ENCODE measurements around the gene ENTR1. TPM values are rescaled to one million over a fixed set of nuclear protein-coding genes. Genes with fewer than 3 reads are reported as not detected.

ENTR1 gene, protein sequence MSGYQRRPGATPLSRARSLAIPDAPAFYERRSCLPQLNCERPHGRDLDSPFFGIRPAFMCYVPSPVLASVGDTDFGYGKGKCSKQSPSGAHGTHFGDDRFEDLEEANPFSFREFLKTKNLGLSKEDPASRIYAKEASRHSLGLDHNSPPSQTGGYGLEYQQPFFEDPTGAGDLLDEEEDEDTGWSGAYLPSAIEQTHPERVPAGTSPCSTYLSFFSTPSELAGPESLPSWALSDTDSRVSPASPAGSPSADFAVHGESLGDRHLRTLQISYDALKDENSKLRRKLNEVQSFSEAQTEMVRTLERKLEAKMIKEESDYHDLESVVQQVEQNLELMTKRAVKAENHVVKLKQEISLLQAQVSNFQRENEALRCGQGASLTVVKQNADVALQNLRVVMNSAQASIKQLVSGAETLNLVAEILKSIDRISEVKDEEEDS
- polyA plus RNA-seq (ENCODE audit: insufficient read length in 3 of 3): 10 to 100 TPM; 37.6 to 46.7 (median 40.7) TPM

DNA sequence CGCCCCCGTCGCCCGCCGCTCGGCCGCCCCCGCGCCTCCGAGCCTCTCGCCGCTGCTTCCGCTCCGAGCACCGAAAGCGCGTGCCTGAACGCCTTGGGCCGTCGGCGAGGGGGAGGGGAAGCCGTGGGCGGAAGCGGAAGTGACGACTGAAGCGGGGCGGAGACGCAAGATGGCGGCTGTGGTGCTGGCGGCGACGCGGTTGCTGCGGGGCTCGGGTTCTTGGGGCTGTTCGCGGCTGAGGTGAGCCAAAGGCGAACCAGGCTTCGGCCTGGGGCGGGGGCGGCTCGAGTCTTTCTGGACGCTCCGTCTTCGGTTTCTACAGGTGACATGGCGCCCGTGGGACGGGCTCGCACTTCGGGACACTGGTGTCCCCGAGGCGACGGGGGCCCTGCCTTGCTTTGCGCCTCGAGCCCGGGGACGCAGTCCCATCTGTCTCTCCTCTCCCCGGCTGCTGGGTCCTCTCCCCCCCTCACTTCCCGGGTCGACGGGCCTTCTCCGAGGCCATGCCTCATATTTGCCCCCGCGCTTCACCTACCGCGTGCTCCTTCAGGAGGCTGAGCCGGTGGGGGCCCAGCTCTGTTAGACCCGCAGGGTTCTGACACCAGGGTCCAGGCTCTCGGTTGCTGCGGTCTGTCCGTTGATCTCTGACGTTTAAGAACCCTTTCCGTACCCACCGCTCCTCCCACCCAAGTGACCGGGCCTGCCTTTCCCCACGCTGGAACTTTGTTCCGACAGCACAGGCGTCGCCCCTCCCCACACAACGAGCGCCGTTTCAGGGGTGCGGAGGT is at the start of gene ENTR1, which contains the start of gene PMPCA:
TSS of gene ENTR1 (minus strand) at position 115 of the 788 bp plus-strand sequence. CDS start 217 bp downstream, outside the sequence.
TSS of gene PMPCA (plus strand) at position 159 of the 788 bp plus-strand sequence. CDS start at position 170, 11 bp downstream.
- DNase-seq (ENCODE audit: low read depth in 3 of 3, low spot score in 2 of 3): peak; percentile 74 to 79 (median 74)

DNA sequence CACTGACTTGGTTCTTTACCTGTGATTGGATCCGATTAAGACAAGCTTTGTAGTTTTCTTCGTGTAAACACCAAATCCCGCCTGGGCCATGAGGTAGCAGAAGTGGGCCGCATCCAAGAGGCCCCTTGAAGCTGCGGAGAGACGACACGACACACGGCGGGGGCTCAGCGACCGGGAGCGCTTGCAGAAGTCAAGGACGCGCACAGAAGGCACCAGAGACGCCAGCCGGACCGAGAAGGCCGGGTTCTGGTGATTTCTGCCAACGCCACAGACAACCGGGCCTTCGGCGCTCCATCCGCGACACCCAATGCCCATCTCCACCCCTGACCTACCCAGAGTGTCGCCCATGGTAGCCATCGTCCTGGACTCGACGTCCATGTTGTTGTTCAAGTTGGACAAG is 49.0 kb upstream of the ENTR1 start:
- DNase-seq (ENCODE audit: low read depth in 3 of 3, low spot score in 2 of 3): no peak

DNA sequence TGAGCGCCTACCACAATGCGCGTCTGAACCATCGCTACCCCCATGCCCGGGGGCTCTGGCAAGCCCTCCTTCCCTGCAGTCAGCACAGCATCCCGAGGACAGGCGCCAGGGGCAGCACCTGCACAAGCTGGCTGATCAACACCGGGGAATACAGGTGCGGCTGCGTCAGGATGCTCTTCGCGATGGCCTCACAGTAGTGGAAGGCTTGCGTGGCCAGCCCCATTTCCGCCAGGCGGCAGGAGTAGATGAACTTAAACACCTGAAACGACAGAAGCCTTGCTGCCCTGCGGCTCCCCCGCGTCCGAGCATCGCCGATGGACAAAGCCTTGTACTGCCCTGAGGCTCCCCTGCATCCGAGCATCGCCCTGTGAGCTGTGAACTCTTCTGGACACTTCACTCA is 46.9 kb upstream of the ENTR1 start:
- no peak for DNase-seq (ENCODE audit: low read depth in 3 of 3, low spot score in 2 of 3)

- no peak for DNase-seq (ENCODE audit: low read depth in 3 of 3, low spot score in 2 of 3)
Observed at GRCh38 chr9:136456258-136456657, 45.8 kb upstream of the ENTR1 start.

- DNase-seq (ENCODE audit: low read depth in 3 of 3, low spot score in 2 of 3): no peak
Observed at GRCh38 chr9:136455043-136456002, 44.9 kb upstream of the ENTR1 start.

GRCh38 chr9:136454026-136454796 is 43.8 kb upstream of the ENTR1 start:
- no peak for DNase-seq (ENCODE audit: low read depth in 3 of 3, low spot score in 2 of 3)

DNA sequence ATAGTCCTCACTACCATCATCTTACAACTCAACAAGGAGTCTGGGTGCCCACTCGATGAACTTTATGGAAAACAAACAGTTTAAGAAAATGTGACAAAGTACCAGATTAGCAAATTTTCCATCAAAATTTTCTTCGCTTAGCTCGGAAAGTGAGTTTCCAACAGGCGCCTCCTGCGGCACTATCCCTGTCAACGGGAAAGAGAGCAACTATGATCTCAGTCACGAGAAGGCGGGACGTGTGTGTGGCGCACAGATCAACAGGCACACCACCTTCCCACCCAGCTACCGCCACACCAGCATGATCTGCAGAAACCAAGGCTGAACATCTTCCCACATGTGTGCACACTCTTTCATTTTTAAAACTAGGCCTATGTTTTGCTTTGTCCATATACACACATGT is 42.9 kb upstream of the ENTR1 start:
- no peak for DNase-seq (ENCODE audit: low read depth in 3 of 3, low spot score in 2 of 3)

- DNase-seq (ENCODE audit: low read depth in 3 of 3, low spot score in 2 of 3): no peak
Observed at GRCh38 chr9:136451221-136451877, 40.9 kb upstream of the ENTR1 start.

DNA sequence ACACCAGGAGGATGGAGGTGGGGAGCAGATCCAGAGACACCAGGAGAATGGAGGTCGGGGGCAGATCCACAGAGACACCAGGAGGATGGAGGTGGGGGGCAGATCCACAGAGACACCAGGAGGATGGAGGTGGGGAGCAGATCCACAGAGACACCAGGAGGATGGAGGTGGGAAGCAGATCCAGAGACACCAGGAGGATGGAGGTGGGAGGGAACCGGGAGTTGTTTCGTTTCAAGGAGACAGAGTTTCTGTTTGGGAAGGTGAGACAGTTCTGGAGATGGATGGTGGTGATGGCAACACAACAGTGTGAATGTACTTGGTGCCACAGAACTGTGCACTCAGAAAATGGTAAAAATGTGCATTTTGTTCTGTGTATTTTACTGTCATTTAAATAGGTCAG is 38.2 kb upstream of the ENTR1 start:
- DNase-seq (ENCODE audit: low read depth in 3 of 3, low spot score in 2 of 3): no peak

- no peak for DNase-seq (ENCODE audit: low read depth in 3 of 3, low spot score in 2 of 3)
Observed at GRCh38 chr9:136447173-136447778, 36.9 kb upstream of the ENTR1 start.

- no peak for DNase-seq (ENCODE audit: low read depth in 3 of 3, low spot score in 2 of 3)
Observed at GRCh38 chr9:136445799-136446198, 35.4 kb upstream of the ENTR1 start.

DNA sequence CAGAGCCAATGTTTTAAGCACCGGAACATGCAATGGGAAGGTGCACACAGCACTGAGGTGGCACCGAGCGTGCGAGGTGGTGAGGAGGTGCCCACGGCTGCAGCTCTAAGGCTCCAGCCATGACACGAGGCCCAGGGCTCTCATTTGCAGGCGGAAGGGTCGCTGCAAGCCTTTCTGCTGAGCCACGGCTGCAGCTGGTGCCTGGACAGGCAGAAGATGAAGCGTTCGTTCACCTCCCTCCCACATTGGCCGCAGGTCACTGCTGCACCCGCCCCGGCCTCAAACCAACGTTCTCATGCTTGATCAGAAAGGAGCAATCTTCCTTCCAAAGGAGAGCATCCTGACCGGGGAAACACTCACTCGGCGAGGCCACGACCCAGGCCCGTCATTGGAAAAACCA is 33.7 kb upstream of the ENTR1 start:
- no peak for DNase-seq (ENCODE audit: low read depth in 3 of 3, low spot score in 2 of 3)

DNA sequence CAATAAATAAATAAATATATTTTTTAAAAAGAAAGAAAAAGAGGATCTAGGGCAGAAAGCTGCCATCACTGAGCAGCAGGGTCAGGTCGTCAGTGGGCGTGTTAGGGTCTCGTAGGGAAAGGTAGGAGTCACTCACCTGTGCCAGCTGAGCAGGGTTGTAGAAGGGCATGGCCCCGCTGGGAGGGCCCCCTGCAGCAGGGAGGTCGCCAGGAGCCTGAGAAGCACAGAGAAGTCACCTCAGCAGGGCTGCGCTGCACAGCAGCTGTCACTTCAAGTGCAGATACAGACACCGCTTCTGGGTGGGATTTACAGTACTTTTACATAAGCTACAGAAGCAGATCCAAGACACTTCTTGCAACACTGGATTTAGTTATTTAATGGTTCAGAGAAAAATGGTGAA is 33.3 kb upstream of the ENTR1 start:
- no peak for DNase-seq (ENCODE audit: low read depth in 3 of 3, low spot score in 2 of 3)

DNA sequence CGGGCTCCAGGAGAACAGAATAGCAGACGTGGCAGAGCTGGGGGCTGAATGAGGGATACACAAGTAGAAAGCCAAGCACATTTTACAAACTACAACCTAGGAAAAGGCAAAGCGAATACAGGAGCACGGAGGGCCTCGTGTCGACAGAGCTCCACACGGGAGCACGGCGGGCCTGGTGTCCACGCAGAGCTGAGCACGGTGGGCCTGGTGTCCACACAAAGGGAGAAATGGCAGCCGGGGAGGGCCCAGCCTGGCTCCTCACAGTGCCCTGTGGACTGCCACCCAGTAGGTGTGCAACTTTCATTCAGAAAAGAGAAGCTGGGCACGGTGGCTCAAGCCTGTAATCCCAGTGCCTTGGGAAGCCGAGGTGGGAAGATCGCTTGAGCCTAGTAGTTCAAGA is 32.7 kb upstream of the ENTR1 start:
- DNase-seq (ENCODE audit: low read depth in 3 of 3, low spot score in 2 of 3): no peak

- DNase-seq (ENCODE audit: low read depth in 3 of 3, low spot score in 2 of 3): no peak
Observed at GRCh38 chr9:136442265-136442664, 31.9 kb upstream of the ENTR1 start.

DNA sequence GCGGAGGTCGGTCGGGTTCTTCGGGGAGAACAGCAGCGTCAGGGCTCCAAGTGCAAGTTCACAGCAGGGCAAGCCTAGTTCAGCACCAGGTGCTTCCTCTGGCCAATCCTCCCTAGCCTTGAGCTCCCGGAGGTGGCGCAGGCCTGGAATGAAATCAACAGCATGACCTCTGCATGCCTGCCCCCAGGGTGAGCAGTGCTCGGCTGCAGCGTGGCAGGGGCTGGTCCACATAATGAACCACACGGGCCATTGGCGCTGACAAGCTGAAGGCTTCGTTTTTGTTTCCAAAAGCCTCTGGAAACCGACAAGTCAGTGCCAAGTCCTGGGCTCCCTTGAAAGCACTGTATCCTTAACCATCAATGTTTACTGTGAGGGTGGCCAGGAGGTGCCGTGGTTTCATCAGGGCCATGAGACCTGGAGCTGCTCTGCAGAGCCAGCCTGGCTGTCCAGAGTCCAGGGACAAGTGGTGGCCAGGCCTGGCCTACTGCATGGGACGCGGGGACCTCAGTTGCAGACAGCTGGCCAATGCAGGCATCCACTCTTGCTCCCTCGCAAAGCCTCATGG is 31.3 kb upstream of the ENTR1 start:
- no peak for DNase-seq (ENCODE audit: low read depth in 3 of 3, low spot score in 2 of 3)

DNA sequence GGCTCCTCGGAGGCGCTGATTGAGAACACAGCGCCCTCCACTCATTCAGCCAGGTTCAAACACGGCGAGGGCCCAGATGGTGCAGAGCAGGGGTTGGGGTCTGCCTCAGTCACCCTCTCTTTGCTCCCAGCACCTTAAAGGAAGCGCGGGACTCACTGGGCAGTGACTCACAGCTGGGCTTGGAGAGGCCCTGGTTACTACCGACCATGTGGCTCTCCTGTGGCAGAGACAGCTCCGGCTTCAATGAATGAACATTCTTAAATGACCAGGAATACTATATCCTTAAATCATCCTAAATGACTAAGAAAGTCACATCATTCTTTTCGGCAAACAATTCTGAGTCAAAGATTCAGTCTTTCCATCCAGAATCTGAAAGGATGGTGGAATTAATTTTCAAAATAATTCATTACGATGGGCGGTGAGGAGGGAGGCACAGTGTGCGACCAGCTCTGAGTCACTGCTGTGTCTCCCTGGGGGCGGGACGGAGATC is 30.8 kb upstream of the ENTR1 start:
- DNase-seq (ENCODE audit: low read depth in 3 of 3, low spot score in 2 of 3): no peak

Data from right renal cortex interstitium (tissue), 3 donors.